Smooth muscle cell (in vitro differentiated cells): Measurements from ENCODE around the gene GRID1. TPM values are rescaled to one million over a fixed set of nuclear protein-coding genes. Genes with fewer than 3 reads are reported as not detected.

Experiments
- DNase-seq: peaks from one replicate; lab custom pipeline; 2025; ENCODE audit not compliant: unreplicated experiment; lab: John Stamatoyannopoulos, UW
- H2AFZ ChIP-seq: fragments of 200-600 bp; sonication (generic); 2 replicates; pipeline ENCODE4 v1.6.0; 2016; ENCODE audit warnings: antibody characterized with exemption, low read depth, mild to moderate bottlenecking
- H3F3A ChIP-seq: fragments of 200-600 bp; sonication (generic); 2 replicates; pipeline ENCODE4 v1.6.0; 2017; ENCODE audit warnings: antibody characterized with exemption, low read depth
- H3K27ac ChIP-seq: fragments of 200-600 bp; sonication (generic); 2 replicates; pipeline ENCODE4 v1.5.1; 2016; ENCODE audit warnings: low read depth, mild to moderate bottlenecking
- H3K27me3 ChIP-seq: fragments of 200-600 bp; sonication (generic); 2 replicates; pipeline ENCODE4 v1.6.1; 2016; ENCODE audit warnings: low read depth, mild to moderate bottlenecking
- H3K36me3 ChIP-seq: fragments of 200-600 bp; sonication (generic); 2 replicates; pipeline ENCODE4 v1.5.1; 2016; ENCODE audit warnings: low read depth
- H3K4me1 ChIP-seq: fragments of 200-600 bp; sonication (generic); 2 replicates; pipeline ENCODE4 v1.5.1; 2016; ENCODE audit warnings: low read depth
- H3K4me2 ChIP-seq: fragments of 200-600 bp; sonication (generic); 2 replicates; pipeline ENCODE4 v1.6.0; 2016; ENCODE audit warnings: mild to moderate bottlenecking
- H3K4me3 ChIP-seq: fragments of 200-600 bp; sonication (generic); 2 replicates; pipeline ENCODE4 v1.5.1; 2016; ENCODE audit warnings: mild to moderate bottlenecking
- H3K79me2 ChIP-seq: fragments of 200-600 bp; sonication (generic); 2 replicates; pipeline ENCODE4 v1.6.0; 2016; ENCODE audit warnings: low read depth, mild to moderate bottlenecking
- H3K9ac ChIP-seq: fragments of 200-600 bp; sonication (generic); 2 replicates; pipeline ENCODE4 v1.6.0; 2016; ENCODE audit warnings: low read depth
- H3K9me3 ChIP-seq: fragments of 200-600 bp; sonication (generic); replicated peaks from 2 replicates; pipeline ENCODE4 v1.5.1; 2016; ENCODE audit warnings: low read depth
- H4K20me1 ChIP-seq: fragments of 200-600 bp; sonication (generic); 2 replicates; pipeline ENCODE4 v1.6.0; 2016; ENCODE audit warnings: low read depth
- WGBS: methylation state at CpG from one replicate; pipeline ENCODE4 v1.1.7; 2016; ENCODE audit warnings: low lambda C conversion rate; 5-methylcytosine and 5-hydroxymethylcytosine counted together
- polyA plus RNA-seq: library from polyadenylated mRNA; unstranded; fragments of >200 nt; fragmentation: Nextera tagmentation; extraction: Ambion mirVana; gene quantifications from 2 replicates; pipeline ENCODE4 v1.2.1, GENCODE V29; 2016
- total RNA-seq: library from RNA; depleted of rRNA; stranded (reverse); fragments of >200 nt; gene quantifications from 2 replicates; pipeline ENCODE4 v1.2.3, GENCODE V29; 2014
- TF ChIP-seq, protein P1 (sequence below): fragments of 200-600 bp; sonication (generic); IDR thresholded peaks from 2 replicates; pipeline ENCODE4 v1.5.1; 2017; ENCODE audit warnings: borderline replicate concordance, mild to moderate bottlenecking, antibody characterized with exemption; ENCODE audit not compliant: insufficient read depth, poor library complexity, severe bottlenecking

Gene GRID1
- total and polyA plus RNA-seq, 2 experiments from 2014 or later = 4.4 to 7.4 TPM

DNA sequence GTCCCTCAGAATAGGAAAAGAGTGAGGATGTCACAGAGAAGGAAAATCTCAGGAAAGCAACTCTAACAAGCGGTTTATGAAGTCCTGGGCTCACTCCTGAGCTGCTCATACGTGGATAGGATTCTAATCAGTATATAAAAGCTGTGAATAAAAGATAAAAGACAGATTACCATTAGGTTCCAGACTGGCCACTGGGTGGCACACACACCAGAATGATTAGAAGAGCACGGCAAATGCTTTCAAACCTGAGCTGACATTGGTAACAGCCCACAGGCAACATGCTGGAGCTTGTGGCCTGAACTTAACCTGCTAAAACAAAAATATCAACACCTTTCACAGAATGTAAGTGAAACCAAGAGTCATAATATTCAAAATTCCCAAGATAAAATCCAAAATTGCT, 370.8 kb downstream of the GRID1 start:
- Histone ChIP-seq H3K79me2 (no peaks in the 10 kb centered on the region), H3K27ac (no peak overlapping the region), H3K9me3 (no peaks in the 10 kb centered on the region), H3F3A (no peaks in the 10 kb centered on the region), H4K20me1 (no peaks in the 10 kb centered on the region), H3K4me1 (no peaks in the 10 kb centered on the region), H3K4me3 (no peak overlapping the region), H3K36me3 (no peaks in the 10 kb centered on the region), H2AFZ (no peak overlapping the region), H3K9ac (no peak overlapping the region), H3K27me3 (no peaks in the 10 kb centered on the region), H3K4me2 (no peak overlapping the region)
- TF ChIP-seq, protein P1, sequence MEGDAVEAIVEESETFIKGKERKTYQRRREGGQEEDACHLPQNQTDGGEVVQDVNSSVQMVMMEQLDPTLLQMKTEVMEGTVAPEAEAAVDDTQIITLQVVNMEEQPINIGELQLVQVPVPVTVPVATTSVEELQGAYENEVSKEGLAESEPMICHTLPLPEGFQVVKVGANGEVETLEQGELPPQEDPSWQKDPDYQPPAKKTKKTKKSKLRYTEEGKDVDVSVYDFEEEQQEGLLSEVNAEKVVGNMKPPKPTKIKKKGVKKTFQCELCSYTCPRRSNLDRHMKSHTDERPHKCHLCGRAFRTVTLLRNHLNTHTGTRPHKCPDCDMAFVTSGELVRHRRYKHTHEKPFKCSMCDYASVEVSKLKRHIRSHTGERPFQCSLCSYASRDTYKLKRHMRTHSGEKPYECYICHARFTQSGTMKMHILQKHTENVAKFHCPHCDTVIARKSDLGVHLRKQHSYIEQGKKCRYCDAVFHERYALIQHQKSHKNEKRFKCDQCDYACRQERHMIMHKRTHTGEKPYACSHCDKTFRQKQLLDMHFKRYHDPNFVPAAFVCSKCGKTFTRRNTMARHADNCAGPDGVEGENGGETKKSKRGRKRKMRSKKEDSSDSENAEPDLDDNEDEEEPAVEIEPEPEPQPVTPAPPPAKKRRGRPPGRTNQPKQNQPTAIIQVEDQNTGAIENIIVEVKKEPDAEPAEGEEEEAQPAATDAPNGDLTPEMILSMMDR = peak; percentile 40
- no peak for DNase-seq
- 44% methylated on average over 3 of the region's 3 CpGs for WGBS

DNA sequence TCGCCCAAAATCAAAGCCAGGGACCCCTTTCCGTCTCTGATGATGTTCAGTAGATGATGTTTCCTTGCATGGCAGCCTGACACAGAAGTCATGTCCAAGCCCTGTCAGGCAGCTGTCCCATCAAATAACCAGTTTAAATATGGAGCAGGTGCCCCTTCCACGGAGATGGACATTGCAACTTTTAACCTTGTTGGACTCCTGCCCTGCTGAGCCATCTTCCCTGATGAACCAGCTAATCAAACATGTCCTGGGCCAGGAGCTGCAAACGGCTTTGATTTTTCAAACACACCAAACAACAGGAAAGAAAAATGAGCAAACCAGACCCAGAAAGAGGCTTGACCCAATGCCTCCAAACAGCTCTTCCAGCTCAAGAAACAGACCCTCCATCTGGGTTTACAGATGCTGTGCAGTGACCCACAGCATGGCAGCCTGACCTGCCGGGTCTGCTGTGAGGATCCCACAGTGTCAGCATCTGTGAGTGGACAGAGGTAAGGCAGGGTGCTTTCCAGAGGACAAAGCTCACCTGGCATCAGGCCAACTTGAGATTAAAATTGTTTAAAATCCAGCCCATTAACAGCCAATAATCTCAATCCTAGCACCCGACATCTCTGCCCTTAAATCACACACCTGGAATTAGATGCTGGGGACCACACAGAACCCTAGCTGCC, 372.6 kb downstream of the GRID1 start:
- Histone ChIP-seq H3F3A (no peaks in the 10 kb centered on the region), H3K27me3 (no peaks in the 10 kb centered on the region), H4K20me1 (no peaks in the 10 kb centered on the region), H3K4me1 (no peaks in the 10 kb centered on the region), H3K36me3 (no peaks in the 10 kb centered on the region), H2AFZ (no peak overlapping the region), H3K9me3 (no peaks in the 10 kb centered on the region), H3K27ac (no peak overlapping the region), H3K4me2 (no peak overlapping the region), H3K4me3 (no peak overlapping the region), H3K9ac (no peak overlapping the region), H3K79me2 (no peaks in the 10 kb centered on the region)
- WGBS = 79% methylated on average over 6 of the region's 6 CpGs
- TF ChIP-seq, protein P1 = no peak
- DNase-seq = no peak

DNA sequence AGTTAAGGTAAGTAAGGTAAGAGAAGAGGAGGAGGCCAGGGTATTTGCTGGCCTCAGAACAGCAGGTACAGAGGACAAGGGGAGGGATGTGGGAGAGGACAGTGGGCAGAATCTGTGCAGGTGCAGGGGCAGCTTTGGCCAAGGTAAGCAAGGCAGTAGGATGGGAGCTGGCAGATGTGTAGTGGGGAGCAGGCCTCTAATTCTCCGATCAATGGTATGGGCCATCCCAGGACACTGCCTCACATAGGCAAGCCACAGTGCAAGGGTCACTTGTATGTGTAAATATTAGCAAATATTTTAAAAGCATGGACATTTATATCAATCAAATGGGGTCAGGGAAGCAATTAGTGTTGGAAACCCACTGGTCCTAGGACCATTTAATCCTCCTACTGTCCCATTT, 373.5 kb downstream of the GRID1 start:
- no peak for DNase-seq
- H3F3A ChIP-seq = no peaks in the 10 kb centered on the region
- no peaks in the 10 kb centered on the region for H3K4me1 ChIP-seq
- H4K20me1 ChIP-seq = no peaks in the 10 kb centered on the region
- no peaks in the 10 kb centered on the region for H3K79me2 ChIP-seq
- WGBS = 100% methylated on average over 1 of the region's 1 CpG
- H3K9ac ChIP-seq = no peak overlapping the region
- TF ChIP-seq, protein P1 = no peak
- H3K4me2 ChIP-seq = no peak overlapping the region
- H3K4me3 ChIP-seq = no peak overlapping the region
- H3K27me3 ChIP-seq = no peaks in the 10 kb centered on the region
- no peaks in the 10 kb centered on the region for H3K9me3 ChIP-seq
- no peak overlapping the region for H3K27ac ChIP-seq
- H3K36me3 ChIP-seq = no peaks in the 10 kb centered on the region
- no peak overlapping the region for H2AFZ ChIP-seq

DNA sequence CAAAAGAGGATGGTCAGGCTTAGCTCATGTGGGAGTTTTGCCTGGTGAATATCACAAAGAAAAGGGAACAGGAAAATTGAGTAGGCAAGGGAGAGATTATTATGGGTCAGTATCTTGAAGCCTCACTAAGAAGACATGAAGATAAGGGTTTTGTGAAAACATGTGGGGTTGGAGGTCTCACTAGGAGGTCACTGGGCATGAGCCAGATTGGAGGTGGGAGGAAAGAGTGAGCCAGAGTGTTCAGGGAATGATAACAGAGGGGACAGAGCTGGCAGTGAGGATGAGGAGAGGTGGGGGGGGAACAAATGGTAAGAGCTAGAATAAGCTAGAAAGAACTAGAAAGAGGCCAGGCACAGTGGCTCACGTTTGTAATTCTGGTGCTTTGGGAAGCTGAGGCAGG, 374.3 kb downstream of the GRID1 start:
- no peak overlapping the region for H3K9ac ChIP-seq
- H3K4me2 ChIP-seq = no peak overlapping the region
- H2AFZ ChIP-seq = no peak overlapping the region
- 71% methylated on average over 1 of the region's 1 CpG for WGBS
- DNase-seq = no peak
- H4K20me1 ChIP-seq = no peaks in the 10 kb centered on the region
- no peaks in the 10 kb centered on the region for H3K27me3 ChIP-seq
- H3K4me3 ChIP-seq = no peak overlapping the region
- H3K36me3 ChIP-seq = no peaks in the 10 kb centered on the region
- TF ChIP-seq, protein P1 = no peak
- no peak overlapping the region for H3K27ac ChIP-seq
- H3K4me1 ChIP-seq = no peaks in the 10 kb centered on the region
- no peaks in the 10 kb centered on the region for H3K79me2 ChIP-seq
- H3F3A ChIP-seq = no peaks in the 10 kb centered on the region
- H3K9me3 ChIP-seq = no peaks in the 10 kb centered on the region
